Activated CD8-positive, alpha-beta memory T cell treated with anti-CD3 and anti-CD28 coated beads, Interleukin-2, amount 50 U/mL, for 4 hours (primary cell): Measurements from ENCODE around the gene PRKAR1B.
"Not testable (repeated sequence)": the region's sequence is repeated elsewhere in the genome, so short reads cannot be mapped to it uniquely, and the experiment has no call there.

Experiments
- DNase-seq: peaks from one replicate; pipeline ENCODE4 v3.0.0-alpha.2; 2020

PRKAR1B gene

DNA sequence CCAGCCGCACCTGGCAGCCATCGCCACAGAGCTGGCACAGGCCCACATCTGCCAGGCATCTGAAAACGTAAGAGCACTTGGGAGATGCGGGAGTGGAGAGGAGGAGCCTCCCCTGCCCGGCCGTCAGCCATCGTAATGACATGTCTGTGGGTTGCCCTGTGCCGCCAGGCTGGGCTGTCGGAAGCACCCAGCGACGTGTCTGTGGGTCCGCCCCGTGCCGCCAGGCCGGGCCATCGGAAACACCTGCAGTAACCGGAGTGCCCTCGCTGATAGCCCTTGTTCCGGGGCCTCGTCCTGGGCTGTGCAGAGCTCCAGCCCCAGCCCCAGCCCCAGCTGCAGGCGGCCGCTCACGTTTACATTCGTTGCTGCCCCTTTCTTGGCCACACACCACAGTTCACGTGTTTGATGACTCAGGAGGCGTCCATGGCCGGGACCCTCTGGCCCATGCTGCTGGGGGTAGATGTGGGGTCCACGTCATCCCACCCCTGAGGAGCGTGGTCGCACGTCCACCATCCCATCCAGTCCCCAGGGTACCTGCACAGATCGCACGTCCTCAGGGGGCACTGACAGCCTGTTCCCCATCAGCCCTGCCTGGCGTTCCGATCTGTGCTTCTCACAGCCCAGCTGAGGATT, 30.0 kb upstream of the PRKAR1B start:
- no peak for DNase-seq

DNA sequence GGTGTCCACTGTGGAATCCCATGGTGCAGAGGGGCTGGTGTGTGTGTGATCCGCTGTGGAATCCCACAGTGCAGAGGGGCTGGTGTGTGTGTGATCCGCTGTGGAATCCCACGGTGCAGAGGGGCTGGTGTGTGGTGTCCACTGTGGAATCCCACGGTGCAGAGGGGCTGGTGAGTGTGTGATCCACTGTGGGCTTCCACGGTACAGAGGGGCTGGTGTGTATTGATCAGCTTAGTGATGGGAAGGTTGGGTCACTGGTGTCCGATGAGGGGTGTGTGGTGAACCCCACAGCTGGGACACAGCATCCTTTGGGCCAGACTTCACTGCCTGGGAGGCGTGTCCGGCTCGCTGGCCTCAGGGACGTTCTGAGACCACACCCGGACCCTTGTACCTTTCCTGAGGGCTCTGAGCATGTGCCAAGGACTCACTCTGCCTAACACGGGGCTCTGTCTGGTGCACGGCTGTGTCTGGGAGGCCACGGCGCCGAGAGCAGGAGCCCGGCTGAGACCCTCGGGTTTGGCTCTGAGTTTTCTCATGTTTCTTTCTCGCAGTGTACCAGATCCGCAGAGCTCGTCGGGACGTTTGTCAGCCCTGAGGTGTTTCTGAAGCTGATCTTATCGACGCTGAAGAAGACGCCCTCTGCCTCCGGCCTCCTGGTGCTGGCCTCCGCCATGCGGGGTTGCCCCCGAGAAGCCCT, 29.3 kb upstream of the PRKAR1B start:
- no peak for DNase-seq

DNA sequence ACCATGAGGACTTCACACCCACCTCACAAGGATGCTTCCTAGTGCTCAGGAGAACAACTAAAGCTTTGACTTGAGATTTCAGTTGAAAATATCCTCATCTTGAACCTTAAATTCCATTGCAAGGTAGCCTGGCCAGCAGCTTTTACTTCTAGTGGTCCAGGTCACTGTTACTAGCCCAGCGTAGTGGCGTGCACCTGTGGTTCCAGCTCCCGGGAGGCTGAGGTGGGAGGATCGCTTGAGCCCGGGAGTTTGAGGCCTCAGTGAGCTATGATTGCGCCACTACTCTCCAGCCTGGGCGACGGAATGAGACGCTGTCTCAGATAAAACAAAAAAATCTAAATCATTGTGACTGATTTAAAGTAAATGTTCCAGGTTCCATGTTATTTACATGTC, 28.3 kb upstream of the PRKAR1B start:
- no peak for DNase-seq

DNA sequence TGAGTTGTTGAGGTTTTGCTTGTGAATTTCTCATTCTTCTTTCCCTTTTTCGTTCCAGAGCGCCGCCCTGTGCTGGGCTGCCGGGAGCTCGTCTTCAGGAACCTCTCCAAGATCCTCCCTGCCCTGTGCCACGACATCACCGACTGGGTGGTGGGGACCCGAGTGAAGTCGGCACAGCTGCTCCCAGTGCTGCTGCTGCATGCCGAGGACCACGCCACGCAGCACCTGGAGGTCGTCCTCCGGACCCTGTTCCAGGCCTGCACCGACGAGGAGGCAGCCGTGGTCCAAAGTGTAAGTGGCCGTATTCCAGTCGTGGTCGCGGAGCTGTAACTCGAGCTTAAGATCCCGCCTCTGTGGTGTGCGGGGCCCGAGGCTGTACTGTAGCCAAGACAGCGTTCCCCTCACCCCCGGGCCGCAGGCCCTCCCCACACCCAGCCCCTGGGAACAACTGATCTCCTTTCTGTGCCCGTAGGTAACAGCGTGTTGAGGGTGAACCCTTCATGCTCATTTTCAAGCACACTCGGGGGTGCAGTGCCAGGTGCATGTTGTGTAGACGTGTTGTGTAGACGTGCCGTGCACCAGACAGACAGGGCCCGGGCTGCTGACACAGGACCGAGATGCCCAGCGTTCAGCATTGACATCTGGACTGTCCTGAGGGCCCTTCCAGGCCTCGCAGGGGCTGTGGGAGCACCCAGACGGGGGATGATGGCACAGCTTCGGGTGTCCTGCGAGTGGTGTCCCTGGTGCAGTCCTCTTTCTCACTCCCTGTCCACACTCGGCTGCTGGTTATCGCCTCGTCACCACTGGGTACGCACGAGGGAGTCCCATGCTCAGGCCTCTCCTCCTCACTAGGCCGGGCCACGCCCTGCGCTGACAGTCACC, 27.7 kb upstream of the PRKAR1B start:
- DNase-seq: no peak

DNA sequence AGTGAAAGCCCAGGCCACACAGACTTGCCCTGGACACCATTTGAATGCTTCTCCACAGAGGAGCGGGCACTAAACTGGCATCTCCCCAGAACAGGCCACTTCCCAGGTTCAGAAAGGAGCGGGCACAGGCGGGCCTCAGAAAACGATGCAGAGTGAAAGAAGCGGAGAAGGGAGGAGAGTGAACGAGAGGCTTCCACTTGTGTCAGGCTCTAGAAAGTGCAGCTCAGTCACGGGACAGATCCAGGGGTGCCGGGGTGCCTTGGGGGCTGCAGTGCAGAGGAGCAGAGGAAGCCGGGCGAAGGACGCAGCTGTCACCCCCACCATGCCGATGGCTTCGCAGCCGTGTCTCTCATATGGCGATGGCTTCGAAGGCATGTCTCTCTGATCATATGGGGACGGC, 26.1 kb upstream of the PRKAR1B start:
- DNase-seq: no peak

DNA sequence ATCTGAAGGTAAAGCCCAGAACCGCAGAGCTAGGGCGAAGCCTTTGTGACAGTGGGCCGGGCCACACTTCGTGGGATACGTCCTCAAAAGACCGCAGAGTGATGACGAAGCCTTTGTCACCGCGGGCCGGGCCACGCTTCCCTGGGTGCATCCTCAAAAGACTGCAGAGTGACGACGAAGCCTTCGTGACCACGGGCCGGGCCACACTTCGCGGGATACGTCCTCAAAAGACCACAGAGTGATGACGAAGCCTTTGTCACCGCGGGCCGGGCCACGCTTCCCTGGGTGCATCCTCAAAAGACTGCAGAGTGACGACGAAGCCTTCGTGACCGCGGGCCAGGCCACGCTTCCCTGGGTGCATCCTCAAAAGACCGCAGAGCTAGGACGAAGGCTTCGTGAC, 25.2 kb upstream of the PRKAR1B start:
- DNase-seq: not testable (repeated sequence)

DNA sequence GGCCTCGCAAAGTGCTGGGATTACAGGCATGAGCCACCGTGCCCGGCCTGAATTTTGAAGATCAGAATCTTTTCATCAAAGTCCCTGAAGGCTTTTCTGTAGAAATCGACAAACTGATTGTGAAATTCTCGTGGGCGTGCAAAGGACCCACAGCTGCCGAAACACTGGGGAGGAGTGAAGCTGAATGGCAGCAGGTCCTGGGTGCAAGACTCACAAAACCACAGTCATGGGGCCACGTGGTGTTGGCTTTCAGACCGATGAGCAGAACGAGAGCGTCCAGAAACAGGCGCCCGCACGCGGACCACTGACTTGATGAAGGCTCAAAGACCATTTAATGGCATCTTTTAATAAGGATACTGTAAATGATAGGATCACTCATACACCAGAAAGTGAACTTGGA, 24.7 kb upstream of the PRKAR1B start:
- no peak for DNase-seq

DNA sequence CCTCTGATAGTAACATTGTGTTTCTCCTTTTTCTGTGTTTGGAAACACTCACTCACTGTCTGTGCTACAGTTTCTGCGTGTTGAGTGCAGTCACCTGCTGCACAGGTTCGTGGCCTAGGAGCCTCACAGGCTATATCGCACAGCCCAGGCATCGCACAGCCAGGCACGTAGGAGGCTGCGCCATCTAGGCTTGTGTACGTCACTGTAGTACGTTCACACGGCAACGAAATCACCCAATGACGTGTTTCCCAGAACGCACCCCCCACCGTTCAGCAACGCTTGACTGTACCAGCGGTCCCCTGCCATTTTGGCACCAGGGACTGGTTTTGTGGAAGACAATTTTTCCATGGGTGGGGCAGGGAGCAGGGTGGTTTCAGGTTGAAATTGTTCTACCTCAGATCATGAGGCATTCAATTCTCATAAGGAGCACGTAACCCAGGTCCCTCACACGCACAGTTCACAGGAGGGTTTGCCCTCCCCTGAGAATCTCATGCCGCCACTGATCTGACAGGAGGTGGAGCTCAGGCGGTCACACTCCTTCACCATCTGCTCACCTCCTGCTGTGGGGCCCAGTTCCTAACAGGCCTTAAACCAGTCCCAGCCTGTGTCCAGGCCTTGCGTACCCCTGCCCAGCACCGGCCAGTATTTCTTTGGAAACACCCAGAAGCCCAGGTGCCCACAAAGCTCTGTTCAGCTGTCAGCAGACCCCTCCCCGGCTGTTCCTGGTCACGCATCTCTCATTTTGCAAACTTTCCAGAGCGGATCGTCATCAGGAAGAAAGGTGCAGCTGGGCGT, 23.2 kb upstream of the PRKAR1B start:
- no peak for DNase-seq

DNA sequence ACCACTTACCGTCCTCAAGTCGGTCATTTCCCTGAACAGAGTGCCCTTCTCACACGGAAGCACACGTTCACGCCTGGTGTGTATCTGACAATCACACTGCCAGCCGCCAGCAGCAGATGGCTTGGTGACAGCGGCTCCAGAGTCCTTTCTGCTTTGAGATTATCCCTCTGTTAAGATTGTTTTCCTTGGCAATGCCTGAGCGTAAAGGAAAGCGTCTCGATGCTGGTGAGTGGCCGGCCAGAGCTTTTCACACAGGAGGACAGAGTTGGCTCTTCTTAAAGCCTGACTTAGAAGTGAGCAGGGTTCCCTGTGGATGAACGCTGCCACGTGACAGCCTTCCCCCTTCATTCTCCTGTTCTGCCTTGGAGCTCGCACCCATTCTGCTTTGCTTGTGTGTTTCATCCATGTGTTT, 22.1 kb upstream of the PRKAR1B start:
- DNase-seq: no peak

DNA sequence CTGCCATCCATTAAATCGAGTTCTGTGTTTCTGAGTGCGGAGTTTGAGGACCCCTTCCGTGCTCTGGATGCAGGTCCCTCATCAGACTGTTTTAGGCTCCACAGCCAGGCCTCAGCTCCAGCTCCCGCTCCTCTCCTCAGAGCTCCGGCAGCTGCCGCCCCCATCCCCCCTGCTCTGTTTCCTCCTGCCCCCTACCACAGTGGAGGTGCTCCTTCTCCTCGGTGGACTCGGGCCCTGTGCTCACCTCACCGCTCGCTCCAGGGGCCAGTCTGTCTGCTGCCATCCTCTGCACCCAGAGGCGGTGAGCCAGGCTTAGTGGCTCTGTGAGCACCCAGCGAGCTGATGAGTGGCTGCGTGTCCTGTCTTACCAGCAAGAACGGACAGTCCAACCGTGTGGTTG, 21.4 kb upstream of the PRKAR1B start:
- no peak for DNase-seq

DNA sequence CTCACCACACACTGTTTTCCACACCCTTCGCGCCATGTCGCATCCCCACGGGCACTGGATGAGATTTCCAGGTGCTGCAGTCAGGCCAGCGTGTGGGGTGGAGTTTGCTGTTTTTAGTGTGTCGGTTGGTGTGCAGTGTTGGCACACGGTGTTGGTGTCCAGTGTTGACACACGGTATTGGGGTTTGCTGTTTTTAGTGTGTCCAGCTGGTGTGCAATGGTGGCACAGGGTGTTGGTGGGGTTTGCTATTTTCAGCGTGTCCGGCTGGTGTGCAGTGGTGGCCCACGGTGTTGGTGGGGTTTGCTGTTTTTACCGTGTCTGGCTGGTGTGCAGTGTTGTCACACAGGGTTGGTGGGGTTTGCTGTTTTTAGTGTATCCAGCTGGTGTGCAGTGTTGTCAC, 20.1 kb upstream of the PRKAR1B start:
- no peak for DNase-seq

DNA sequence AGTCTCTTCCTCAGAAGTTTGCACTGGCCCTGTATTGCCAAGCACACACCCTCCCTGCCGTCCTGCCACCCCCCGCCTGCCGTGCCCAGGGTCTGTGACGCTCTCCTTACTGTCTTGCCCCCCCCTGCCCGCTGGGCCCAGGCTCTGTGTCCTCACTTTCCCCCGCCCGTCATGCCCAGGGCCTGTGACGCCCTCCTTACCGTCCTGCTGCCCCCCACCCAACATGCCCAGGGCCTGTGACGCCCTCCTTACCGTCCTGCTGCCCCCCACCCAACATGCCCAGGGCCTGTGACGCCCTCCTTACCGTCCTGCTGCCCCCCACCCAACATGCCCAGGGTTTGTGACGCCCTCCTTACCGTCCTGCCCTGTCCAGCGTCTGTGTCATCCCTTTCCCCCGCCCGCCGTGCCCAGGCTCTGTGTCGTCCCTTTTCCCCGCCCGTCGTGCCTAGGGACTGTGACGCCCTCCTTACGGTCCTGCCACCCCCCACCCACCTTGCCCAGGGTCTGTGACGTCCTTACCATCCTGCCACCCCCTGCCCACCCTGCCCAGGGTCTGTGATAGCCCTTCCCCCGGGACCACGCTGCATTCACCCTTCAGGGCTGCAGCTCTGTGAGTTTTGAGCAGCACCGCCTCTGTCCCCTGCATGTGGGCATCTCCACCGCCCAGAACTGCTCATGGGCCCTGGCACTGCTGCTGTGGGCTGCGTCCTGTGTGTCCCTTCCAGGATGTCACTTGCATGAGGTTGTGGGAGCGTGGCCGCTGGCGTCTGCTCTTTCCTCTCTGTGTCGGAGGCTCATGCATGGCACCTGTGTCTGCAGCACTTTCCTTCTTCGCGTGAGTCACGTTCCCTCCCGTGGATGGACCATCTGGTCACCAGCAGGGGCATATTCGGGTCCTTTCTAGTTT, 19.3 kb upstream of the PRKAR1B start:
- no peak for DNase-seq

DNA sequence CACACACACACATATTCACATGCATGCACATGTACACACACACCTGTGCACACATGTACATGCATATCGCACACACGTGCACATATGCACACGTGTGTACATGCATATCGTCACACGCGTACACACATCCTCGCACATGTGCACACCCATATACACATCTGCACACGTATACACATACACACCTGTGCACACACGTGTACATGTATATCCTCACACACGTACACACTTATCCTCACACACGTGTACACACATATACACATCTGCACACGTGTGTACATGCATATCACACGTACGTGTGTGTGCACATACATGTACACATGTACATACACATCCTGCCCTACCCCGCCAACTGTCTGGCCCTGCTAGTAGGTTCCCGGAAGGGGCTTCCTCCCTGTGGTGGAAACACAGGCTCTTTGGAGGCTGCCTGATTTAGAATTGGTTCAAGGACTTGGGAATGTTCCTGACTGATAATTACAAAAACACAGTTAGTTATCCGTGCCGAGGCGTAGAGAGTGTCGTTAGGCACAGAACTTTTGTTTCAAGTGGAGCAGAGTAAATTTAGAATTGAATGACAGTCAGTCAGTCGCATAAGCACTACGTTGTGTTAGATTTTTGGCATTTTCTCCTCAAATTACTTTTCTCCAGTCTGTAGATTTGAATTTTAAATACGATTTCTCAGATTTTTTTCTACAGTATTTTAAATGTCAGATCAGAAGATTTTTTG, 18.5 kb upstream of the PRKAR1B start:
- no peak for DNase-seq

DNA sequence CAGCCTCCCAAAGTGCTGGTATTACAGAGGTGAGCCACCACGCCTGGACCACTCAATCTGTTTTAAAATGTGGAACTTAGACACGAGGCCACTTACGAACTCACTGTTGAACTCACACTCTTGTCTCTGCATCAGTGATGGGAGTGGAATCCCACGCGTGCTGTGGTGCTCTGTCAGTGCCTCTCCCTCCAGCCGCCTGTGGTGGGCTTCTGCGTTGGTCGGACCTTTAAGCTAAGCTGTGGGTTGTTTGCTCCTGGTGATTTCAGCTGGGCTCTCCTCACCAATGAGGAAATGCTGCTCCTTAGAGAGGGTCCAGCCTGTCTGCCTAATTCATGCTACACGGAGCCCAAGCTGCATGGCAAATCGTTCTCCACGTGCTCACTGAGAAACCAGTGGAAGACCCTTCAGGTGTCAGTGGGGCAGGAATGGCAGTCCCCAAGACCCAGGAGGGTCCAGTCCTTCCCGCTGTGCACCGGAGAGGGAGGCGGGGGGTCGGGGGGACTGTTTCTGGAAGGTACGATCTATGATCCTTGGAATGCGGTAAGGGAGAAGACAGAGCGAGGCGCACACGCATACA, 17.9 kb upstream of the PRKAR1B start:
- no peak for DNase-seq

DNA sequence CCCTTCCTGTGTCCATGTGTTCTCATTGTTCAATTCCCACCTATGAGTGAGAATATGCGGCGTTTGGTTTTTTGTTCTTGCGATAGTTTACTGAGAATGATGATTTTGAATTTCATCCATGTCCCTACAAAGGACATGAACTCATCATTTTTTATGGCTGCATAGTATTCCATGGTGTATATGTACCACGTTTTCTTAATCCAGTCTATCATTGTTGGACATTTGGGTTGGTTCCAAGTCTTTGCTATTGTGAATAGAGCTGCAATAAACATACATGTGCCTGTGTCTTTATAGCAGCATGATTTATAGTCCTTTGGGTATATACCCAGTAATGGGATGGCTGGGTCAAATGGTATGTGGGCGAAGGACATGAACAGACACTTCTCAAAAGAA, 17.0 kb upstream of the PRKAR1B start:
- DNase-seq: not testable (repeated sequence)

DNA sequence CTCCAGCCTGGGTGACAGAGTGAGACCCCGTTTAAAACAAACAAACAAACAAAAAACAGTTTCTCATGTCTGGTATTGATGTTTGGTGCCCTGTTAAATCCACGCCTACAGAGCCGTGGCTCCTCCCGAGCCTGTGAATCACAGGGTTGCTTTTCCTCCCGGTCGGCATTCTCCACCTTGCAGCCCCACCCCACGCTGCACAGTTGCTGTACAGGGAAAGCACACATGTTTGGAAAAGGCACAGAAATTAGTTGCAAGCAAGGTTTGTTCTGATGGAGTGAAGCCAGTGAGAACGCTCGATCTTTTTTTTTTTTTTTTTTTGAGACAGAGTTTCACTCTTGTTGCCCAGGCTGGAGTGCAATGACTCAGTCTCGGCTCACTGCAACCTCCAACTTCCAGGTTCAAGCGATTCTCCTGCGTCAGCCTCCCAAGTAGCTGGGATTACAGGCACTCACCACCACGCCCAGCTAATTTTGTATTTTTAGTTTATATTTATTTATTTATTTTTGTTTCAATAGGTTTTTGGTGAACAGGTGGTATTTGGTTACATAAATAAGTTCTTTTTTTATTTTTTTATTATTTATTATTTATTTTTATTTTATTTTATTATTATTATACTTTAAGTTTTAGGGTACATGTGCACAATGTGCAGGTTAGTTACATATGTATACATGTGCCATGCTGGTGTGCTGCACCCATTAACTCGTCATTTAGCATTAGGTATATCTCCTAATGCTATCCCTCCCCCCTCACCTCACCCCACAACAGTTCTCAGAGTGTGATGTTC, 16.5 kb upstream of the PRKAR1B start:
- DNase-seq: not testable (repeated sequence)

DNA sequence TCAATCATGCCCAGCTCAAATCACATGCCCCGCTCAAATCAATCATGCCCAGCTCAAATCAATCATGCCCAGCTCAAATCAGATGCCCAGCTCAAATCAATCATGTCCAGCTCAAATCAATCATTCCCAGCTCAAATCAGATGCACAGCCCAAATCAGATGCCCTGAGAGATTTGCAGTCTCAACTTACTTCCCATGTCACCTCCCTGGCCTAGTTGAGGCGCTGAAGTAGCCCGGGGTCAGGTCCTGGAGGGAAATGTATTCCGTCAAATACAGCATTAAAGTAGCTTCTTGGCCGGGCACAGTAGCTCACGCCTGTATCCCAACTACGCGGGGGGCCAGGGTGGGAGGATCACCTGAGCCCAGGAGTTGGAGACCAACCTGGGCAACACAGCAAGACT, 15.7 kb upstream of the PRKAR1B start:
- no peak for DNase-seq

DNA sequence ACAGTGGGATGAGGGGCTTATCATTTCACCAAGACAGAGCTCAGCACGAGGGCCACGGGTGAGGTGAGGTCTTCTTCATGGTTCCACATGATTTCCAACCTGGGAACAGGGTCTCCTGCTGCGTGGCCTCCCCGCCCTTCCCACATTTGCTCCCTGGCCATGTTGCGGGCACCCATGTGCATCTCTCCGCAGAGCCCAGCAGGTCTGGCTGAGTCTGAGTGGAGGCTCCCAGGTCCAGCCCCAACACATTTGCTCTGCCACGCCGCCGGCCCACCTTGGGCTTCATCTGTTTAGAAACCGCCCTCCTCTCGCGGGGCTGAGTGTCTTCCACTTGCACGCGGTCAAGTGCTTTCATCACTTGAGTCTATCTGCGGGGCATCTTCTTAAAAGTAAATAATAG, 14.8 kb upstream of the PRKAR1B start:
- DNase-seq: no peak

DNA sequence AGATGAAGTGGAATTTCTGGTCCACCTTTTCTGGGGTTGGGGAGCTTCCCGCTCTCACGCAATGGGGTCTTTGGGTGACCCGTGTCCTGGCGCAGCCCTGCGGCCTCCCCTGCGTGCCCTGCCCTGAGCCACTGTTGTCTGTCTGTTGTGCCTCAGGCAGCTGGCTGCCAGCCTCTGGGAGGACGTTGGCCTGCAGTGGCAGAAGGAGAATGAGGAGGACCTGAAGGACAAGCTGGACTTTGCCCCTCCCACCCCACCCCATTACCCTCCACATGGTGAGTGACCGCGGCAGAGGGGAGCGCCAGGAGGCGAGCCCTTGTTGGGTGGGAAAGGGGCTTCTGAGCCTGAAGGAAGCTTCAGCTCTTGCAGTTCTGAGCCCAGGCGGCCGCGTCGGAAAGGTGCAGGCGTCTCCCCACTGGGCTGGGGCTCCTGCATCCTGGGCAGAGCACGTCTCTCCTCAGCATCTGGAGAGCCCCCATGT, 14.2 kb upstream of the PRKAR1B start:
- DNase-seq: no peak
